OCI-LY7 (cell line): Measurements from ENCODE around the gene NPC2.

Source experiments
- EZH2phosphoT487 ChIP-seq: fragments of 200-600 bp; sonication (generic); IDR thresholded peaks from 2 replicates; pipeline ENCODE4 v1.6.1; 2018; ENCODE audit warnings: low read depth, borderline replicate concordance, mild to moderate bottlenecking, mixed run types, antibody characterized with exemption, low read length, moderate library complexity, mixed read lengths
- TF ChIP-seq, protein P1 (sequence below): fragments of 200-600 bp; sonication (generic); conservative IDR thresholded peaks from 2 replicates; pipeline ENCODE4 v1.5.1; 2014; ENCODE audit warnings: mild to moderate bottlenecking, antibody characterized with exemption, low read length, moderate library complexity, mixed read lengths

DNA sequence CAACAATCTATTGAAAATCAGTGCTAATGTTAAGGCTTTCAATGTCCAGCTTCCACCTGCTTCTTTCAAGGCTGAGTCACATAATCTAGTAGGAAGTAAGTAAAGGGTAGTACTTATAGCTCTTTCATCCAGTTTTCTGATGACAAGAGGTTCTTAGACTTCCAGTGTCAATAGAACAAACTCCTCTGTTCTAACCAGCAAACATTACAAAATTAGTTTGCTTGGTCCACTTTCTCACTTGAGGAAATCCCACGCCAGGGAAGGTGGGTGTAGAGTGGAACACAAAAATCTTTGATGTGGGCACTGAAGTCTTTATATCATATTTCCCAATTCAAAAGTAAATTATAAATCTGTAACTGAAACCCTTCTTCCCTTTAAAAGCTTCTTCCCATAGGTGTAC is 2.6 kb downstream of the NPC2 start:
- TF ChIP-seq, protein P1, sequence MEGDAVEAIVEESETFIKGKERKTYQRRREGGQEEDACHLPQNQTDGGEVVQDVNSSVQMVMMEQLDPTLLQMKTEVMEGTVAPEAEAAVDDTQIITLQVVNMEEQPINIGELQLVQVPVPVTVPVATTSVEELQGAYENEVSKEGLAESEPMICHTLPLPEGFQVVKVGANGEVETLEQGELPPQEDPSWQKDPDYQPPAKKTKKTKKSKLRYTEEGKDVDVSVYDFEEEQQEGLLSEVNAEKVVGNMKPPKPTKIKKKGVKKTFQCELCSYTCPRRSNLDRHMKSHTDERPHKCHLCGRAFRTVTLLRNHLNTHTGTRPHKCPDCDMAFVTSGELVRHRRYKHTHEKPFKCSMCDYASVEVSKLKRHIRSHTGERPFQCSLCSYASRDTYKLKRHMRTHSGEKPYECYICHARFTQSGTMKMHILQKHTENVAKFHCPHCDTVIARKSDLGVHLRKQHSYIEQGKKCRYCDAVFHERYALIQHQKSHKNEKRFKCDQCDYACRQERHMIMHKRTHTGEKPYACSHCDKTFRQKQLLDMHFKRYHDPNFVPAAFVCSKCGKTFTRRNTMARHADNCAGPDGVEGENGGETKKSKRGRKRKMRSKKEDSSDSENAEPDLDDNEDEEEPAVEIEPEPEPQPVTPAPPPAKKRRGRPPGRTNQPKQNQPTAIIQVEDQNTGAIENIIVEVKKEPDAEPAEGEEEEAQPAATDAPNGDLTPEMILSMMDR: no peak
- no peak for TF ChIP-seq EZH2phosphoT487
